Measurements from ENCODE around the gene CCNG1.

DNA sequence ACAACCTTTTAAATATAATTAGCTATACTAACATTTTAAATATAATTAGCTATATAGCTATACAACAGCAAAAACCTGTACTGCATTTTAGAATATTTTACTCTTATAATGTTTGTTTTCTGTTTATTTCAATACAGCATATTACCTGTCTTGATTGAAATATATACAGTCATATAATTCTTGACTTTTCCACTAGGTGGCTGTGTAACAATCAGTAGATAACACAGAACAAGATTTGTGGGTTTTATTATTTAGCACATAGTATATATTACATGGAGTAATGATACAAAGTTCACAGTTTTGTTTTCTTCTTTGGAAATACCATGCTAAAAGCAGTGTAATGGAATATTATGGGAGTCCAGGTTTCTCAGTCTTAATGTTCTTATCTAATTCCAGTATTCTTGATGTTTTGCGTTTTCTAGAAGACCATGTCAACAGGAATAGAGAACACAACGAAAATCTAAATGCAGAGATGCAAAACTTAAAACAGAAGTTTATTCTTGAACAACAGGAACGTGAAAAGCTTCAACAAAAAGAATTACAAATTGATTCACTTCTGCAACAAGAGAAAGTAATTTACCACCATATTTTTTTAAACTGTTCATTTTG, 36.3 kb downstream of the CCNG1 start:
- TF ChIP-seq EZH2 (IDR thresholded peaks at IDR 0.05; ENCODE audit: borderline replicate concordance, low read length): no peak
- TF ChIP-seq, protein P1, sequence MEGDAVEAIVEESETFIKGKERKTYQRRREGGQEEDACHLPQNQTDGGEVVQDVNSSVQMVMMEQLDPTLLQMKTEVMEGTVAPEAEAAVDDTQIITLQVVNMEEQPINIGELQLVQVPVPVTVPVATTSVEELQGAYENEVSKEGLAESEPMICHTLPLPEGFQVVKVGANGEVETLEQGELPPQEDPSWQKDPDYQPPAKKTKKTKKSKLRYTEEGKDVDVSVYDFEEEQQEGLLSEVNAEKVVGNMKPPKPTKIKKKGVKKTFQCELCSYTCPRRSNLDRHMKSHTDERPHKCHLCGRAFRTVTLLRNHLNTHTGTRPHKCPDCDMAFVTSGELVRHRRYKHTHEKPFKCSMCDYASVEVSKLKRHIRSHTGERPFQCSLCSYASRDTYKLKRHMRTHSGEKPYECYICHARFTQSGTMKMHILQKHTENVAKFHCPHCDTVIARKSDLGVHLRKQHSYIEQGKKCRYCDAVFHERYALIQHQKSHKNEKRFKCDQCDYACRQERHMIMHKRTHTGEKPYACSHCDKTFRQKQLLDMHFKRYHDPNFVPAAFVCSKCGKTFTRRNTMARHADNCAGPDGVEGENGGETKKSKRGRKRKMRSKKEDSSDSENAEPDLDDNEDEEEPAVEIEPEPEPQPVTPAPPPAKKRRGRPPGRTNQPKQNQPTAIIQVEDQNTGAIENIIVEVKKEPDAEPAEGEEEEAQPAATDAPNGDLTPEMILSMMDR (conservative IDR thresholded peaks at IDR 0.05 in 1 of 2, IDR thresholded peaks at IDR 0.05 in 1 of 2; ENCODE audit: extremely low read depth in 1 of 2, insufficient read depth in 1 of 2, low read depth in 1 of 2, low read length in 2 of 2): peak; percentile 49 to 54

All from mammary epithelial cell (primary cell).